Right renal cortex interstitium (tissue), 3 donors: ENCODE results near the gene ARHGEF3. TPM values are rescaled to one million over a fixed set of nuclear protein-coding genes. Genes with fewer than 3 reads are reported as not detected.
"Not testable (repeated sequence)": the region's sequence is repeated elsewhere in the genome, so short reads cannot be mapped to it uniquely, and the experiment has no call there.

Experiments used
- DNase-seq, 3 donors: peaks; one replicate each; pipeline ENCODE4 v3.0.0-alpha.2; 2013; ENCODE audit warnings: low read depth in 3 of 3, low spot score in 2 of 3
- polyA plus RNA-seq, 3 donors: library from polyadenylated mRNA; unstranded; fragments of 120-200 nt; gene quantifications; one replicate each; pipeline ENCODE4 v1.2.1, GENCODE V29; 2013; ENCODE audit not compliant: insufficient read length in 3 of 3

Gene ARHGEF3
- polyA plus RNA-seq, 3 donors, result 81.0 to 88.4 (median 84.7) TPM

GRCh38 chr3:56692001-56692365, 109.8 kb downstream of the ARHGEF3 start:
- DNase-seq, result not testable (repeated sequence)

- DNase-seq, result no peak
These were observed 110.4 kb downstream of the ARHGEF3 start for GRCh38 chr3:56691165-56692000.

GRCh38 chr3:56689303-56689702, 112.4 kb downstream of the ARHGEF3 start:
- DNase-seq, result no peak

- no peak for DNase-seq
These were observed 113.6 kb downstream of the ARHGEF3 start for GRCh38 chr3:56688191-56688590.

GRCh38 chr3:56684029-56684428, 117.7 kb downstream of the ARHGEF3 start:
- no peak for DNase-seq

- peak; percentile 33 to 58 (median 56) for DNase-seq
These were observed 118.5 kb downstream of the ARHGEF3 start, which contains the start of gene TASOR for GRCh38 chr3:56683122-56683817. Gene TASOR, minus strand, starts transcription at chr3:56683265. Its CDS starts 259 bp downstream, at chr3:56683006.

- DNase-seq, result peak; percentile 56 to 67 (median 65)
These were observed 119.2 kb downstream of the ARHGEF3 start for GRCh38 chr3:56682462-56683121.

- peak in 1 of 3 donors; percentile 57 for DNase-seq
These were observed 119.7 kb downstream of the ARHGEF3 start for GRCh38 chr3:56681984-56682461.

- DNase-seq, result no peak
These were observed 121.6 kb downstream of the ARHGEF3 start for GRCh38 chr3:56680054-56680580.

Other genes starting within 250 kb of the ARHGEF3 start
- gene CCDC66, start 244.8 kb downstream of the ARHGEF3 start, polyA plus RNA-seq, result 10 to 100 TPM; 29.2 to 35.1 (median 34.5) TPM
- 10 to 100 TPM; 75.0 to 89.4 (median 82.7) TPM for gene TASOR, start 118.7 kb downstream of the ARHGEF3 start, polyA plus RNA-seq